HEK293 (cell line): Measurements from ENCODE around the gene RACK1.
A peak's percentile ranks its signal among the peaks of the same experiment; 100 is the strongest.

Experiments
- BCL11A ChIP-seq: fragments of 450-650 bp; formaldehyde crosslinking; IDR thresholded peaks from 2 replicates; pipeline ENCODE4 v1.5.1; 2016; ENCODE audit warnings: low read depth, missing biosample characterization, missing genetic modification characterization
- CTCF ChIP-seq: fragments of 450-650 bp; formaldehyde crosslinking; IDR thresholded peaks from 2 replicates; pipeline ENCODE4 v1.5.1; 2016; ENCODE audit warnings: missing biosample characterization, missing genetic modification characterization
- GLIS2 ChIP-seq: fragments of 450-650 bp; formaldehyde crosslinking; IDR thresholded peaks from 2 replicates; pipeline ENCODE4 v1.5.1; 2016; ENCODE audit warnings: missing biosample characterization, missing genetic modification characterization
- IKZF3 ChIP-seq: fragments of 450-650 bp; IDR thresholded peaks from 2 replicates; pipeline ENCODE4 v1.5.0; 2018; ENCODE audit warnings: missing biosample characterization, mild to moderate bottlenecking, missing genetic modification characterization, moderate library complexity
- KLF1 ChIP-seq: fragments of 450-650 bp; formaldehyde crosslinking; IDR thresholded peaks from 2 replicates; pipeline ENCODE4 v1.5.1; 2016; ENCODE audit warnings: missing biosample characterization, missing genetic modification characterization
- PATZ1 ChIP-seq: fragments of 450-650 bp; formaldehyde crosslinking; IDR thresholded peaks from 2 replicates; pipeline ENCODE4 v1.5.1; 2016; ENCODE audit warnings: missing biosample characterization, missing genetic modification characterization
- REPIN1 ChIP-seq: fragments of 450-650 bp; formaldehyde crosslinking; IDR thresholded peaks from 2 replicates; pipeline ENCODE4 v1.5.1; 2017; ENCODE audit warnings: missing biosample characterization, missing genetic modification characterization, low read depth
- SCRT1 ChIP-seq: fragments of 450-650 bp; formaldehyde crosslinking; IDR thresholded peaks from 2 replicates; pipeline ENCODE4 v1.5.1; 2016; ENCODE audit warnings: missing biosample characterization, missing genetic modification characterization, borderline replicate concordance
- SETDB1 ChIP-seq: IDR thresholded peaks from one replicate; pipeline ENCODE4 v1.6.1; 2017; ENCODE audit warnings: mild to moderate bottlenecking, low read length, moderate library complexity, mixed read lengths; ENCODE audit not compliant: insufficient read length
- ZBTB11 ChIP-seq: fragments of 450-650 bp; formaldehyde crosslinking; conservative IDR thresholded peaks from 2 replicates; pipeline ENCODE4 v1.5.1; 2016; ENCODE audit warnings: low read depth, missing biosample characterization, missing genetic modification characterization
- ZBTB20 ChIP-seq: fragments of 450-650 bp; formaldehyde crosslinking; IDR thresholded peaks from 2 replicates; pipeline ENCODE4 v1.5.1; 2016; ENCODE audit warnings: missing biosample characterization, missing genetic modification characterization
- ZBTB44 ChIP-seq: fragments of 450-650 bp; IDR thresholded peaks from 2 replicates; pipeline ENCODE4 v1.5.1; 2018; ENCODE audit warnings: missing biosample characterization, mild to moderate bottlenecking, missing genetic modification characterization
- ZBTB48 ChIP-seq: fragments of 450-650 bp; formaldehyde crosslinking; IDR thresholded peaks from 2 replicates; pipeline ENCODE4 v1.5.1; 2016; ENCODE audit warnings: missing biosample characterization, missing genetic modification characterization
- ZFHX2 ChIP-seq: fragments of 450-650 bp; formaldehyde crosslinking; conservative IDR thresholded peaks from 2 replicates; pipeline ENCODE4 v1.5.1; 2016; ENCODE audit warnings: missing biosample characterization, missing genetic modification characterization
- ZNF157 ChIP-seq: fragments of 450-650 bp; formaldehyde crosslinking; IDR thresholded peaks from 2 replicates; pipeline ENCODE4 v1.5.1; 2016; ENCODE audit warnings: missing biosample characterization, missing genetic modification characterization
- ZNF214 ChIP-seq: fragments of 450-650 bp; formaldehyde crosslinking; IDR thresholded peaks from 2 replicates; pipeline ENCODE4 v1.5.1; 2017; ENCODE audit warnings: missing biosample characterization, mild to moderate bottlenecking, missing genetic modification characterization, borderline replicate concordance
- ZNF23 ChIP-seq: fragments of 450-650 bp; formaldehyde crosslinking; IDR thresholded peaks from 2 replicates; pipeline ENCODE4 v1.5.1; 2016; ENCODE audit warnings: missing biosample characterization, missing genetic modification characterization, borderline replicate concordance
- ZNF280C ChIP-seq: fragments of 450-650 bp; formaldehyde crosslinking; IDR thresholded peaks from 2 replicates; pipeline ENCODE4 v1.5.1; 2016; ENCODE audit warnings: missing biosample characterization, missing genetic modification characterization
- ZNF335 ChIP-seq: fragments of 450-650 bp; formaldehyde crosslinking; conservative IDR thresholded peaks from 2 replicates; pipeline ENCODE4 v1.5.1; 2016; ENCODE audit warnings: missing biosample characterization, missing genetic modification characterization
- ZNF366 ChIP-seq: fragments of 450-650 bp; formaldehyde crosslinking; conservative IDR thresholded peaks from 2 replicates; pipeline ENCODE4 v1.5.1; 2016; ENCODE audit warnings: missing biosample characterization, missing genetic modification characterization
- ZNF426 ChIP-seq: fragments of 450-650 bp; formaldehyde crosslinking; IDR thresholded peaks from 2 replicates; pipeline ENCODE4 v1.5.1; 2017; ENCODE audit warnings: missing biosample characterization, missing genetic modification characterization, mild to moderate bottlenecking, inconsistent platforms, moderate library complexity
- ZNF544 ChIP-seq: fragments of 450-650 bp; formaldehyde crosslinking; IDR thresholded peaks from 2 replicates; pipeline ENCODE4 v1.5.0; 2017; ENCODE audit warnings: missing biosample characterization, missing genetic modification characterization
- ZNF768 ChIP-seq: fragments of 450-650 bp; formaldehyde crosslinking; IDR thresholded peaks from 2 replicates; pipeline ENCODE4 v1.5.1; 2018; ENCODE audit warnings: missing biosample characterization, mild to moderate bottlenecking, missing genetic modification characterization
- ZNF776 ChIP-seq: fragments of 450-650 bp; formaldehyde crosslinking; IDR thresholded peaks from 2 replicates; pipeline ENCODE4 v1.5.0; 2017; ENCODE audit warnings: missing biosample characterization, missing genetic modification characterization, borderline replicate concordance
- ZNF785 ChIP-seq: fragments of 450-650 bp; formaldehyde crosslinking; IDR thresholded peaks from 2 replicates; pipeline ENCODE4 v1.5.1; 2016; ENCODE audit warnings: missing biosample characterization, missing genetic modification characterization
- ZSCAN4 ChIP-seq: fragments of 450-650 bp; formaldehyde crosslinking; IDR thresholded peaks from 2 replicates; pipeline ENCODE4 v1.5.1; 2017; ENCODE audit warnings: missing biosample characterization, missing genetic modification characterization

RACK1 gene

GRCh38 chr5:181215997-181216989 is 27.4 kb downstream of the RACK1 start (continued):
- TF ChIP-seq ZNF335 (tag by site-specific recombination) (peak; percentile 51), REPIN1 (tag by site-specific recombination) (no peak), ZNF23 (tag by site-specific recombination) (no peak), ZBTB44 (tag by site-specific recombination) (no peak), ZBTB11 (no peak), ZBTB48 (tag by site-specific recombination) (no peak), ZNF366 (tag by site-specific recombination) (peak; percentile 50; the same call in 1 of the 2 replicates), CTCF (tag by site-specific recombination) (no peak), ZNF157 (tag by site-specific recombination) (no peak), IKZF3 (tag by site-specific recombination) (peak; percentile 53; the same call in 1 of the 2 replicates), ZFHX2 (tag by site-specific recombination) (peak; percentile 83), SETDB1 (peak; percentile 73), ZSCAN4 (tag by site-specific recombination) (no peak; the same call in 1 of the 2 replicates), GLIS2 (tag by site-specific recombination) (peak; percentile 64), ZNF426 (no peak), ZNF280C (tag by site-specific recombination) (no peak), BCL11A (tag by site-specific recombination) (peak; percentile 49; the same call in 1 of the 2 replicates), KLF1 (tag by site-specific recombination) (peak; percentile 80), ZNF785 (tag by site-specific recombination) (no peak), SCRT1 (peak; percentile 53; the same call in 1 of the 2 replicates), ZNF544 (tag by site-specific recombination) (no peak), ZNF776 (tag by site-specific recombination) (no peak), ZNF214 (tag by site-specific recombination) (no peak), ZNF768 (tag by site-specific recombination) (no peak), ZBTB20 (tag by site-specific recombination) (peak; percentile 25; the same call in 1 of the 2 replicates), PATZ1 (tag by site-specific recombination) (peak; percentile 65)
